Adipose tissue (tissue), 3 donors: ENCODE data around the gene RSBN1L. TPM values are rescaled to one million over a fixed set of nuclear protein-coding genes. Genes with fewer than 3 reads are reported as not detected.
"Not testable (repeated sequence)": the region's sequence is repeated elsewhere in the genome, so short reads cannot be mapped to it uniquely, and the experiment has no call there.

Experiments
- H3K27ac ChIP-seq: one replicate; pipeline ENCODE4 v1.5.1; 2013; ENCODE audit warnings: low read depth, low read length
- WGBS, 3 donors: extraction: QIAGEN DNeasy Blood & Tissue Kit; methylation state at CpG; one replicate each; pipeline ENCODE4 v1.1.7; 2013; 5-methylcytosine and 5-hydroxymethylcytosine counted together
- polyA plus RNA-seq, 3 donors: library from polyadenylated mRNA; stranded (reverse); fragments of 200-250 nt; gene quantifications; one replicate each; pipeline ENCODE4 v1.2.3, GENCODE V29; 2013
- donor health status: healthy with polysubstance abuse.
- donor health status: Bipolar disorder and iron deficiency.
- donor health status: healthy.

RSBN1L gene
- polyA plus RNA-seq, 3 donors, result 4.1 to 5.5 (median 4.8) TPM

GRCh38 chr7:77752016-77752415 lies 55.8 kb downstream of the RSBN1L start:
- H3K27ac ChIP-seq, result no peak overlapping the region
- WGBS, 3 donors, result 40 to 48% (median 47%) methylated on average over 2 of the region's 2 CpGs

GRCh38 chr7:77753173-77753572 lies 56.9 kb downstream of the RSBN1L start:
- WGBS, 3 donors, result 44 to 58% (median 57%) methylated on average over 1 of the region's 1 CpG

GRCh38 chr7:77757589-77757988 lies 61.3 kb downstream of the RSBN1L start:
- 4 to 17% (median 13%) methylated on average over 1 of the region's 1 CpG for WGBS, 3 donors
- no peak overlapping the region for H3K27ac ChIP-seq

More at GRCh38 chr7:77753173-77753572, 56.9 kb downstream of the RSBN1L start:
- H3K27ac ChIP-seq, result no peak overlapping the region

- H3K27ac ChIP-seq, result no peak overlapping the region
- 3 to 4% (median 3%) methylated on average over 3 of the region's 3 CpGs for WGBS, 3 donors
Observed at GRCh38 chr7:77759294-77759889, 63.1 kb downstream of the RSBN1L start.

GRCh38 chr7:77760809-77761453 lies 64.7 kb downstream of the RSBN1L start:
- WGBS, 3 donors, result 38 to 90% (median 85%) methylated on average over 10 of the region's 10 CpGs
- H3K27ac ChIP-seq, result no peak overlapping the region

- WGBS, 3 donors, result 66 to 76% (median 71%) methylated on average over 3 of the region's 3 CpGs
- no peak overlapping the region for H3K27ac ChIP-seq
Observed at GRCh38 chr7:77765481-77765880, 69.2 kb downstream of the RSBN1L start.

- WGBS, 3 donors, result 87 to 91% (median 88%) methylated on average over 4 of the region's 4 CpGs
Observed at GRCh38 chr7:77765906-77766800, 69.9 kb downstream of the RSBN1L start.

GRCh38 chr7:77766801-77767605 lies 70.7 kb downstream of the RSBN1L start:
- H3K27ac ChIP-seq, result no peak overlapping the region

More at GRCh38 chr7:77765906-77766800, 69.9 kb downstream of the RSBN1L start:
- H3K27ac ChIP-seq, result no peak overlapping the region

GRCh38 chr7:77770316-77770715 lies 74.1 kb downstream of the RSBN1L start:
- WGBS, 3 donors, result 86 to 91% (median 90%) methylated on average over 8 of the region's 8 CpGs

More at GRCh38 chr7:77766801-77767605, 70.7 kb downstream of the RSBN1L start:
- WGBS, 3 donors, result 92 to 95% (median 94%) methylated on average over 5 to 6 of the region's 6 CpGs

GRCh38 chr7:77771901-77772300 lies 75.6 kb downstream of the RSBN1L start:
- no peak overlapping the region for H3K27ac ChIP-seq

More at GRCh38 chr7:77770316-77770715, 74.1 kb downstream of the RSBN1L start:
- H3K27ac ChIP-seq, result no peak overlapping the region

- H3K27ac ChIP-seq, result no peak overlapping the region
- WGBS, 3 donors, result 95 to 98% (median 97%) methylated on average over 2 of the region's 2 CpGs
Observed at GRCh38 chr7:77778535-77778934, 82.3 kb downstream of the RSBN1L start.

GRCh38 chr7:77782383-77782782 lies 86.1 kb downstream of the RSBN1L start:
- WGBS, 3 donors, result 83 to 98% (median 97%) methylated on average over 4 of the region's 4 CpGs
- no peak overlapping the region for H3K27ac ChIP-seq

- no peak overlapping the region for H3K27ac ChIP-seq
- 44 to 100% (median 99%) methylated on average over 1 of the region's 1 CpG for WGBS, 3 donors
Observed at GRCh38 chr7:77783111-77783510, 86.9 kb downstream of the RSBN1L start.

GRCh38 chr7:77783545-77783944 lies 87.3 kb downstream of the RSBN1L start:
- H3K27ac ChIP-seq, result no peak overlapping the region

GRCh38 chr7:77784426-77784825 lies 88.2 kb downstream of the RSBN1L start:
- not testable (repeated sequence) for H3K27ac ChIP-seq

More at GRCh38 chr7:77783545-77783944, 87.3 kb downstream of the RSBN1L start:
- 83 to 96% (median 93%) methylated on average over 3 of the region's 3 CpGs for WGBS, 3 donors

GRCh38 chr7:77786018-77786417 lies 89.8 kb downstream of the RSBN1L start:
- WGBS, 3 donors, result 95 to 97% (median 96%) methylated on average over 3 of the region's 3 CpGs
- H3K27ac ChIP-seq, result no peak overlapping the region

More at GRCh38 chr7:77784426-77784825, 88.2 kb downstream of the RSBN1L start:
- 92 to 96% (median 93%) methylated on average over 10 of the region's 10 CpGs for WGBS, 3 donors

GRCh38 chr7:77786741-77787140 lies 90.5 kb downstream of the RSBN1L start:
- H3K27ac ChIP-seq, result no peak overlapping the region

GRCh38 chr7:77788327-77788902 lies 92.2 kb downstream of the RSBN1L start:
- no peak overlapping the region for H3K27ac ChIP-seq
- WGBS, 3 donors, result 96 to 97% (median 97%) methylated on average over 2 of the region's 2 CpGs
